ENCODE results near the gene AKAP1.

Gene AKAP1

DNA sequence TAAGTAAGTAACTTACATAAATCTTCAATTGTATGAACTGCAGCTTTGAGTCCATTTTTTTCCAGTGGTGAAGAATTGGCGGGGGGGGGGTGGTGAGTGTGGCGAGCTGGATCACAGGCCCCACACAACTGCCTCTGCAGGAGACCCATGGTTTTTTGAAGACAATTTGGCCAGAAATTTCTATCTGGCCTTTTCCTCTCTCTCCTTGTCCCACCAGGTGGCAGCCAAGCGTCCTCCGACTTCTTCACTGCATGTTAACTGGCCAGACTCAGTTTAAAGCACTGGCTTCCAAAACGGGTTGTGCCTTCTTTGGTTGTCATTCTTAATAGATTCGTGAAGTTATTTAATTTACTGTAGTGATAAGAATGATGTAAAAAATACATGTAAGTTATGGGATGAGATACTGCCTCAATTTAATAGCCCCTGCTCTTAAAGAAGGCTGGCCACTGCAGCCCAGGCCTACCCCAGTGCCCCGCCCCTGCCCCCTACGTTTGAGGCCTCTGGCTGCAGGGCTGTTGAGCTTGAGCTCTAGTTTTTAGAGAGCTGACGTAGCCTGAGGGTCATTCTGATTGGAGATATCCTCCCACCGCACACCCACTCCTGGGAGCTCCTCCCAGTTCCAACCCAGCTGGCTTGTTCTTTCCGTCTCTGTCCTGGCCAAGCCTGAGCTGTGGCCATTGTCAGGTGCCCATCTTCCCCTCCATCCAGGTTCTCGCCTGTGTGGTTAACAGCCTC is 36.4 kb downstream of the AKAP1 start:
- H3K27ac ChIP-seq, result peak overlapping the region; percentile 66
- peak; percentile 86 for TF ChIP-seq CTCF (conservative IDR thresholded peaks at IDR 0.05)
- no peak for TF ChIP-seq ZFX (IDR thresholded peaks at IDR 0.05)

- TF ChIP-seq ZFX (IDR thresholded peaks at IDR 0.05) (no peak), CTCF (conservative IDR thresholded peaks at IDR 0.05) (no peak)
- H3K27ac ChIP-seq, result no peak overlapping the region
These were observed 39.0 kb downstream of the AKAP1 start for GRCh38 chr17:57124053-57124452.

- TF ChIP-seq CTCF (conservative IDR thresholded peaks at IDR 0.05) (no peak), ZFX (IDR thresholded peaks at IDR 0.05) (no peak)
- H3K27ac ChIP-seq, result no peak overlapping the region
These were observed 40.4 kb downstream of the AKAP1 start for GRCh38 chr17:57125406-57125805.

- TF ChIP-seq CTCF (conservative IDR thresholded peaks at IDR 0.05) (no peak), ZFX (IDR thresholded peaks at IDR 0.05) (no peak)
- no peak overlapping the region for H3K27ac ChIP-seq
These were observed 40.8 kb downstream of the AKAP1 start for GRCh38 chr17:57125866-57126265.

DNA sequence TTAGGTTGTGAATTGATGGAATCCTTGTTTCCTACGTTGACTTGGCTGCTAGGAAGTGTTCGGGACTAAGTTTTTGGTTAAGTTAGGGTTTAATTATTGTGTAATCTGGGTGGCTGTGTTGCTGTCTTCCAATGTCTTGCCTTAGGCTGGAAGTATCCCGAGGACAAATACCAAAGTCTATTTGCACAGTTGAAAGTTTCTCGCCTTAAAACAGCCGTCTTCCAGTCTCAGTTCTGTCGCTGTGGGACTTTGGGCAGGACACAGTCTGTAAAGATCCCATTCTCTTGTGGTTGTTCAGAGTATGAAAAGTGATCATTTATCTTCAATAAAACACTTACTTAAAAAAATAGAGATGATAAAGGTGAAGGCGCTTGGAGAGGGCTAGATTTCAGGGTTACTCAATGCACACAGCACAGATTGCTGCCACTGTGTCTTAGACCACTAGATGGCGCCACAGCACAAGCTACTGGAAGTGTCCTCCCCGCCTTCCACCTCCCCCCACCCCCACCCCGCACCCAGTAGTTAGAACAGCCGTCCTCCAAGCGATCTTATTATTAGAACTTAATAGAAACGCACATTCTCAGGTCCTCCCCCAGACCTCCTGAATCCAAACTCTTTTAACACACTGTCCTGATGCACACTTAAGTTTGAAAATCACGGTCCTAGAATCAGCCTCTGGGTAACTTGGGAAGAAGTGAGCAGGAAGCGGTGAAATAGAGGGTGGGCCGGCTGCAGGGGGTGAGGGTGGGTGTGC is 45.8 kb downstream of the AKAP1 start:
- no peak overlapping the region for H3K27ac ChIP-seq
- peak; percentile 94 for TF ChIP-seq CTCF (conservative IDR thresholded peaks at IDR 0.05)
- TF ChIP-seq ZFX (IDR thresholded peaks at IDR 0.05), result no peak

DNA sequence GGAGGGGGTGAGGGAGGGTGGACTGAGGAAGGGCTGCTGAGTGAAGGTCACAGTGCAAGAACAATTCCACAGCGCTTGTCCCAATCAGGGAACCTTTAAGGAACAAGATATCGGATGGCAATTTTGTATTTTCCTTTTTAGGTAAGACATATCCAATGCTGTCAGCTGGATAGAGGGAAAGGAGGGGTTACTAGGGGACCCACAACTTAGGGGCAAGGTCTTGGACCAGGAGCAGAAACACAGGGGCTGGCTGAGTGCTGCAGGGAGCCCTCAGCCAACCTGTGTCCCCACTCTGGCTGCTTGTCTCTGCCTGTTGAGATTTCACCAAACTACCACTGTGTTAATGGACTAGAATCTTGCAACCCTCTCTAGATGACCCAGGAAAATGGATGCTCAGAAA is 47.6 kb downstream of the AKAP1 start:
- no peak for TF ChIP-seq ZFX (IDR thresholded peaks at IDR 0.05)
- TF ChIP-seq CTCF (conservative IDR thresholded peaks at IDR 0.05), result no peak
- no peak overlapping the region for H3K27ac ChIP-seq

DNA sequence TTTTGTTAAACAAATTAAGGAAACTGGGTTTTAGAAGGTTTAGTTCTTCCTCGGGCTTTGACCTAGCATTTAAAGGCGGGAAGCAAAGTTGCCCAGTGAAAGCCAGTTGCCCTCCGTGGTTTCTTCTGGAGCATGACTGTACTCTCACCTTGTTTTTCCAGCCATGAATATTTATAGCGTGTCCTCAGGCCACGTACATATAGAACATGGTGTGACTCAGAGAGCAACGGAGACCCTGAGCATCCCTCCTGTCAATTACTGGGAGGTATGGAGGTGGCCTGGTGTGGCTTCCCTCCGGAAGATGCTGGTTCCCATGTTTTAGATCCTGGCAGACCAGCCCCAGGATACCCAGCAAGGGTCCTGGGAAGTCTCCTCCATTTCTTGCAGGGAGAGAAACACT is 48.4 kb downstream of the AKAP1 start:
- no peak overlapping the region for H3K27ac ChIP-seq
- TF ChIP-seq CTCF (conservative IDR thresholded peaks at IDR 0.05) (no peak), ZFX (IDR thresholded peaks at IDR 0.05) (no peak)
